Endodermal cell (in vitro differentiated cells): ENCODE results near the gene TOPAZ1. TPM values are rescaled to one million over a fixed set of nuclear protein-coding genes. Genes with fewer than 3 reads are reported as not detected.

Experiments
- DNase-seq: peaks from one replicate; pipeline ENCODE4 v3.0.0-alpha.2; 2017
- H3K27ac ChIP-seq: 2 replicates; pipeline ENCODE4 v1.5.1; 2013; ENCODE audit warnings: mild to moderate bottlenecking, low read depth, low read length, moderate library complexity
- H3K27me3 ChIP-seq: 2 replicates; pipeline ENCODE4 v1.6.1; 2013; ENCODE audit warnings: mild to moderate bottlenecking, low read length, moderate library complexity; ENCODE audit not compliant: insufficient read depth, control insufficient read depth, poor library complexity, severe bottlenecking
- H3K36me3 ChIP-seq: 2 replicates; pipeline ENCODE4 v1.7.0; 2013; ENCODE audit warnings: mild to moderate bottlenecking, low read length, moderate library complexity; ENCODE audit not compliant: control insufficient read depth, insufficient read depth
- H3K4me1 ChIP-seq: one replicate; pipeline ENCODE4 v1.7.0; 2013; ENCODE audit warnings: low read length; ENCODE audit not compliant: control insufficient read depth, insufficient read depth
- H3K4me3 ChIP-seq: 2 replicates; pipeline ENCODE4 v1.5.1; 2013; ENCODE audit warnings: mild to moderate bottlenecking, low read length, moderate library complexity
- H3K9ac ChIP-seq: 2 replicates; pipeline ENCODE4 v1.6.1; 2013; ENCODE audit warnings: mild to moderate bottlenecking, low read length, moderate library complexity; ENCODE audit not compliant: poor library complexity, severe bottlenecking; ENCODE audit errors: extremely low read depth
- H3K9me3 ChIP-seq: 2 replicates; pipeline ENCODE4 v1.6.1; 2013; ENCODE audit warnings: mild to moderate bottlenecking, low read length, moderate library complexity; ENCODE audit not compliant: control insufficient read depth
- H3K27ac Mint-ChIP-seq: 2 replicates; pipeline ENCODE4 v1.8.0; 2020; ENCODE audit warnings: mixed read lengths
- H3K27me3 Mint-ChIP-seq: 2 replicates; pipeline ENCODE4 v1.8.0; 2021; ENCODE audit warnings: mild to moderate bottlenecking, mixed read lengths; ENCODE audit not compliant: insufficient read depth
- H3K36me3 Mint-ChIP-seq: 2 replicates; pipeline ENCODE4 v1.8.0; 2020; ENCODE audit warnings: low read depth, mixed read lengths
- H3K4me1 Mint-ChIP-seq: 2 replicates; pipeline ENCODE4 v1.8.0; 2020; ENCODE audit warnings: mixed read lengths
- H3K4me3 Mint-ChIP-seq: 2 replicates; pipeline ENCODE4 v1.8.0; 2020; ENCODE audit warnings: mild to moderate bottlenecking, moderate library complexity, mixed read lengths
- H3K9me3 Mint-ChIP-seq: 2 replicates; pipeline ENCODE4 v1.8.0; 2020; ENCODE audit warnings: mild to moderate bottlenecking, mixed read lengths
- CTCF ChIP-seq: fragments of 200-600 bp; sonication (generic); conservative IDR thresholded peaks from 2 replicates; pipeline ENCODE4 v1.5.0; 2021; ENCODE audit warnings: antibody characterized with exemption, mild to moderate bottlenecking
- WGBS, 2 experiments: methylation state at CpG; one replicate each; pipeline versions ENCODE4 v1.1.5 to v1.1.7; 2013; ENCODE audit warnings: missing lambda C conversion rate in 2 of 2, mixed read lengths in 1 of 2; ENCODE audit not compliant: insufficient coverage in 1 of 2, insufficient read length in 1 of 2; 5-methylcytosine and 5-hydroxymethylcytosine counted together
- total RNA-seq, 2 donors: library from RNA; stranded (reverse); fragmentation: NEBNext Ultra II Directional in 1 of 2; extraction: Animal tissue kit (Norgen Biotek cat#: 25700) in 1 of 2; gene quantifications; 2 replicates in 1 of 2; 3 replicates in 1 of 2; pipeline ENCODE4 v1.2.1, GENCODE V29; 2021

TOPAZ1 gene
- total RNA-seq, 2 donors from 2014 or later: not detected

- Histone ChIP-seq H3K36me3 (no peaks in the 10 kb centered on the region), H3K27ac (no peak overlapping the region), H3K9ac (no peak overlapping the region), H3K4me3 (no peak overlapping the region), H3K4me1 (no peaks in the 10 kb centered on the region), H3K27me3 (peaks cover 33% of the 10 kb centered on the region), H3K9me3 (no peaks in the 10 kb centered on the region)
- Mint-ChIP-seq H3K36me3 (no peaks in the 10 kb centered on the region), H3K4me3 (no peak overlapping the region), H3K4me1 (no peaks in the 10 kb centered on the region), H3K27ac (no peak overlapping the region), H3K9me3 (no peaks in the 10 kb centered on the region), H3K27me3 (peaks cover 14% of the 10 kb centered on the region)
- no peak for DNase-seq
- 92 to 93% methylated on average over 7 to 11 of the region's 11 CpGs for WGBS, 2 experiments
- TF ChIP-seq CTCF: no peak
Measured at GRCh38 chr3:44206862-44207652, 34.6 kb upstream of the TOPAZ1 start.

GRCh38 chr3:44208086-44208485 is 33.6 kb upstream of the TOPAZ1 start:
- Mint-ChIP-seq H3K9me3 (no peaks in the 10 kb centered on the region), H3K27me3 (peaks cover 14% of the 10 kb centered on the region), H3K4me1 (no peaks in the 10 kb centered on the region), H3K27ac (no peak overlapping the region), H3K36me3 (no peaks in the 10 kb centered on the region), H3K4me3 (no peak overlapping the region)
- no peak for DNase-seq
- Histone ChIP-seq H3K27me3 (peaks cover 29% of the 10 kb centered on the region), H3K4me3 (no peak overlapping the region), H3K9ac (no peak overlapping the region), H3K9me3 (no peaks in the 10 kb centered on the region), H3K36me3 (no peaks in the 10 kb centered on the region), H3K27ac (no peak overlapping the region), H3K4me1 (no peaks in the 10 kb centered on the region)
- TF ChIP-seq CTCF: no peak
- 80 to 86% methylated on average over 1 of the region's 1 CpG for WGBS, 2 experiments

GRCh38 chr3:44208568-44208967 is 33.1 kb upstream of the TOPAZ1 start:
- no peaks in the 10 kb centered on the region for H3K36me3 ChIP-seq
- Mint-ChIP-seq H3K36me3 (no peaks in the 10 kb centered on the region), H3K27ac (no peak overlapping the region)

More at GRCh38 chr3:44208568-44208967, 33.1 kb upstream of the TOPAZ1 start:
- TF ChIP-seq CTCF: no peak
- H3K4me3 Mint-ChIP-seq: no peak overlapping the region
- H3K4me1 Mint-ChIP-seq: no peaks in the 10 kb centered on the region
- Histone ChIP-seq H3K9ac (no peak overlapping the region), H3K4me1 (no peaks in the 10 kb centered on the region), H3K27ac (no peak overlapping the region), H3K27me3 (peaks cover 27% of the 10 kb centered on the region), H3K9me3 (no peaks in the 10 kb centered on the region), H3K4me3 (no peak overlapping the region)
- no peaks in the 10 kb centered on the region for H3K9me3 Mint-ChIP-seq
- no peak for DNase-seq
- H3K27me3 Mint-ChIP-seq: peaks cover 14% of the 10 kb centered on the region
